Measurements from ENCODE around the gene ABRACL.
"Not testable (repeated sequence)": the region's sequence is repeated elsewhere in the genome, so short reads cannot be mapped to it uniquely, and the experiment has no call there.

The ABRACL gene, protein sequence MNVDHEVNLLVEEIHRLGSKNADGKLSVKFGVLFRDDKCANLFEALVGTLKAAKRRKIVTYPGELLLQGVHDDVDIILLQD

GRCh38 chr6:139028658-139029469 lies at the start of gene ABRACL:
Gene ABRACL (plus strand): TSS chr6:139028745. CDS start chr6:139034161, 5,416 bp downstream.
- peak; percentile 79 to 87 for DNase-seq

DNA sequence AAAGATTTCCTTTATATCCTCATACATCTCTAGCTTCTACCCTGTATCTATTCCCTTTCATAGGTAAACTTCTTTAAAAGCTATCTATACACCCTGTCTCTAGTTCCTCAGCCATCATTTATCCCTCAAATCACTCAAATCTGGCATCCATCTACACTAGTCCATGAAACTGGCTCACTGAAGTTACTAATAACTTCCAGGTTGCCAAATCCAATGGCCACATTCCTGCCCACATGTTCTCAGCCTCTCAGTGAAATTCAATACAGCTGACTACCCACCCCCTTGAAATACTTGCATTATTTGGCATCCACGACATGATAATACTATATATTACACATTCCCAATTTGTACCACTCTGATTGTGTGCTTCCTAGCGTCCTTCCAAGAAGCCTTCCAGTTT lies 49.2 kb upstream of the ABRACL start:
- DNase-seq: no peak

DNA sequence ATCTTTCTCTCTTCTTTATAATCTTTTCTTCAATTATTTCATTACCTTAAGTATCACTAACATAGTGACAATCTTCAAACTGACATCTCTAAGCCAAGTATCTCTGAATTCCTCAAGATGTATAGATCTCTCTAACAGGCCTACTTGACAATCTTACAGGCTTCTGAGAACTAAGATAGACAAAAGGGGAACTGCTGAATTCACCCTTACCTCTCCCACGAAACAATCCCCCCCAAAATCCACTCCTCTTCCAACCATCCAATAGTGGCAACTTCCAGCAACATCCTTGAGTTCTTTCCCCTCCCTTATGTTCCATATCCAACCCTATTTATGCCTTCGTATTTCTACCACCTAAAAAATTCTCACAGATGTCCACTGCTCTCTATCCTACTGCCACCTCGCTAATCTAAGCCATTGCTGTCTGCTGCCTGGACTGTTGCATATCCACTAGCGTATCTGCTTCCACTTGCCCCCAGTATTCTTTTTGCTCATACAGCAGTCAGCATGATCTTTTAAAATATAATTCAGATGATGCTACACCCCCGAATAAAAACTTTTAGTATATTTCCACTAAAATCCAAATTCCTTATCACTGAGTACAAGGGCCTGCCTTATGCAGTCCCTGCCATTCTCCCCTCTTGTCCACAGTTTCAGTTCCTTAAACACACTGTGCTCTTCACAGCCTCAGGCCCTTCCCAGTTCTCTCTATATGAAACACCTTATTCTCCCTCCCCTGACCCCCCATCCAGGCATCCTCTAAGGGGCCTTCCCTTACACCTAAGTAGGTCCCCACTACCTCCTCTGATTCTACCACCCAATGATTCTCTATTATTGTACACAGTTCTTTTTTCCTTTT lies 48.5 kb upstream of the ABRACL start:
- no peak for DNase-seq

DNA sequence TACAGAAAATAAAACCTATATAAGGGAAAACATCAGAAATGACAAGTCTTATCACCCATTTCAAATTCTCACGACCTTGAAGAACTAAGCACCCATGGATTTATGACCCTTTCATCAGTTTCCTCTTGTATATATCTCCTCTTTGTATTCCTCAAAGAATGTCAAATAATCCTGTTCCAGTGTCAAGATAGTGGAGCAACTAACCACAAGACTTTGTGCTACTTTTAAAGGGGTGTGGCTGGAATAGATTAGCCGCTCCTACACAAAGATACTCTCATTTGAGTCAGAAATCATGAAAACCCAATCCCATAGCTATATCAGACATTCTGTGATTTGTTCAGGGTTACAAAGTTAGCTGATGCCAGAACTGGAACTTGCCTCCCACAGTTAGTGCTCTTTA lies 47.1 kb upstream of the ABRACL start:
- DNase-seq: no peak

GRCh38 chr6:138986578-138986977 lies 42.0 kb upstream of the ABRACL start:
- no peak for DNase-seq

- no peak for DNase-seq
These were observed 41.4 kb upstream of the ABRACL start for GRCh38 chr6:138987080-138987642.

GRCh38 chr6:138987643-138988468 lies 40.7 kb upstream of the ABRACL start, which contains the start of gene REPS1:
Gene REPS1 (minus strand): TSS chr6:138988253. CDS start chr6:138987682, 571 bp downstream.
- DNase-seq: peak; percentile 87 to 89

- no peak for DNase-seq
These were observed 40.1 kb upstream of the ABRACL start for GRCh38 chr6:138988469-138988834.

GRCh38 chr6:138989098-138989983 lies 39.2 kb upstream of the ABRACL start:
- DNase-seq: no peak

- no peak for DNase-seq
These were observed 37.3 kb upstream of the ABRACL start for GRCh38 chr6:138991206-138991605.

DNA sequence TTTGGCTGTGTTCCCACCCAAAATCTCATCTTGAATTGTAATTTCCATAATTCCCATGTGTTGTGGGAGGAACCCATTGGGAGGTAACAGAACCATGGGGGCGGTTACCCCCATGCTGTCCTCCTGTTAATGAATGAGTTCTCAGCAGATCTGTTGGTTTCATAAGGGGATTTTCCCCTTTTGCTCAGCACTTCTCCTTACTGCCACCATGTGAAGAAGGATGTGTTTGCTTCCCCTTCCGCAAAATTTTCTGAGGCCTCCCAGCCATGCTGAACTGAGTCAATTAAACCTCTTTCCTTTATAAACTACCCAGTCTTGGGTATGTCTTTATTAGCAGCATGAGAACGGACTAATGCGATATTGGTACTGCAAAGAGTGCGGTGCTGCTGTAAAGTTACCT lies 35.6 kb upstream of the ABRACL start:
- not testable (repeated sequence) for DNase-seq

DNA sequence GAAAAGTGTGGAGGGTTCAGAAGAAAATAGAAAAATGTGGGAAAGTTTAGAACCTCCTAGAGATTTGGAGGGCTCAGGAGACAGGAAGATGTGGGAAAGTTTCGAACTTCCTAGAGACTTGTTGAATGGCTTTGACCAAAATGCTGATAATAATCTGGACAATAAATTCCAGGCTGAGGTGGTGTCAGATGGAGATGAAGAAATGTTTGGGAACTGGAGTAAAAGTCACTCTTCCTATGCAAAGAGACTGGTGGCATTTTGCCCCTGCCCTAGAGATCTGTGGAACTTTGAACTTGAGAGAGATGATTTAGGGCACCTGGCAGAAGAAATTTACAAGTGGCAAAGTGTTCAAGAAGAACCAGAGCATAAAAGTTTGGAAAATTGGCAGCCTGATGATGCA lies 35.1 kb upstream of the ABRACL start:
- not testable (repeated sequence) for DNase-seq

- no peak for DNase-seq
These were observed 32.0 kb upstream of the ABRACL start for GRCh38 chr6:138996524-138996923.

DNA sequence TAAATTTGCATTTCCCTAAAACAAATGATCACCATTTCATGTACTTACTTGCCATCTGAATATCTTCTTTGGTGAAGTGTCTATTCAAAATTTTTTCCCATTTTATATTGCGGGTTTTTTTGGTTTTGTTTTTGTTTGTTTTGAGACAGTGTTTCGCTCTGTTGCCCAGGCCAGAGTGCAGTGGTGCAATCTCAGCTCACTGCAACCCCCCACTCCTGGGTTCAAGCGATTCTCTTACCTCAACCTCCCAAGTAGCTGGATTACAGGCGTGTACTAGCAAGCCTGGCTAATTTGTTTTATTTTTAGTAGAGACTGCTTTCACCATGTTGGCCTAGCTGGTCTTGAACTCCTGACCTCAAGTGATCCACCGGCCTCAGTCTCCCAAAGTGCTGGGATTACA lies 31.4 kb upstream of the ABRACL start:
- DNase-seq: no peak

- no peak for DNase-seq
These were observed 28.4 kb upstream of the ABRACL start for GRCh38 chr6:138999949-139000725.

GRCh38 chr6:139003751-139004150 lies 24.8 kb upstream of the ABRACL start:
- DNase-seq: no peak

- DNase-seq: no peak
These were observed 22.1 kb upstream of the ABRACL start for GRCh38 chr6:139006477-139006876.

- DNase-seq: no peak
These were observed 21.1 kb upstream of the ABRACL start for GRCh38 chr6:139007428-139007827.

- DNase-seq: no peak
These were observed 20.4 kb upstream of the ABRACL start for GRCh38 chr6:139008117-139008516.

GRCh38 chr6:139010674-139011073 lies 17.9 kb upstream of the ABRACL start:
- DNase-seq: no peak

DNA sequence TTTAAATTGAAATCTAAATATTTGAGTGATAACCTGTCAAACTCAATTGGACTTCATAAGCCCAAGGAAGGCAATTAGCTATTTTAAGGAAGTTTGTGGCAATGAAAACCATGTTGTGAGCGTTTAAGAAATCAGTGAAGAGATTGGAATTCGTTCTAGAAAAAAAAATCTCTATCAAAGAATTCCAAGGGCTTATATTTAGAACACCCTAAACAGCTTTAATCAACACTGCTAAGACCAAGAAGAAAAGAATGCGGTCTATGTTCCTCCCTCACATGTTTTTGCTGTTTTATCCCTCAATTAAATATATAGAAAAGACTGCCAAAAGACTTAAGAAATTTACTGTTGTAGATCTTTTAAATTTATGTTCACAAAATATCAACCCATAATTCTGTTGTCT lies 16.6 kb upstream of the ABRACL start:
- no peak for DNase-seq

All from activated CD4-positive, alpha-beta T cell treated with anti-CD3 and anti-CD28 coated beads for 4 hours (primary cell).